Measurements from ENCODE around the gene SMIM28. TPM values are rescaled to one million over a fixed set of nuclear protein-coding genes. Genes with fewer than 3 reads are reported as not detected.

Gene SMIM28
- total RNA-seq: not detected

DNA sequence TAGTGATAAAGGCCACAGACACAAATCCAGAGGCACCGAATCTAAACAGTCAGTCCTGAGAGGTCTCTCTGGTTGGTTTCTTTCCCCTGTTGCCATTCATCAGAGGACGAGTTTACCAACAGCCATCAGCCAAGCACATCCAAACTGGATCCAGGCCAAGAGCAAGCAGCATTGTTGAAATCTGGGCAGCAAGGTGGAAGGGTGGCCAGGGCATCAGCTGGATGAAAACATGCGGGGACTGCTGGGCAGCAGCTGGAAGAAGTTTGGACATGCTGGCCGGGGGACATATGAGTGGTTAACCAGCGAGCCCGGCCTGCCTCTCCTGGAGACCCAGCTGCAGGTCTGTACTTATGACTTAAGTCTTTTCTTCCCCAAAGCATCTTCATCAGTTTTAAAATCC, at the start of gene SMIM28:
Gene SMIM28, plus strand, starts transcription at position 62 of the 400 bp plus-strand sequence. Its CDS starts 168 bp downstream, at position 230.
- Mint-ChIP-seq H3K36me3 (no peaks in the 10 kb centered on the region), H3K4me1 (ENCODE audit: low read depth in 2 of 2) (no peaks in the 10 kb centered on the region), H3K27me3 (peaks cover 9 to 13% of the 10 kb centered on the region in 2 donors), H3K4me3 (no peak within 1 kb of the TSS), H3K9me3 (no peaks in the 10 kb centered on the region), H3K27ac (no peak within 1 kb of the TSS)
- no peak for DNase-seq (ENCODE audit: low spot score)
- no peak for ATAC-seq

- no peak for DNase-seq (ENCODE audit: low spot score)
- no peak overlapping the region for H3K27ac Mint-ChIP-seq
- ATAC-seq: peak; percentile 52 to 63
- H3K36me3 Mint-ChIP-seq: no peaks in the 10 kb centered on the region
- H3K4me1 Mint-ChIP-seq (ENCODE audit: low read depth in 2 of 2): no peaks in the 10 kb centered on the region
- peaks cover 0 to 26% of the 10 kb centered on the region in 2 donors for H3K27me3 Mint-ChIP-seq
- no peak overlapping the region for H3K4me3 Mint-ChIP-seq
- no peaks in the 10 kb centered on the region for H3K9me3 Mint-ChIP-seq
These were observed 49.5 kb upstream of the SMIM28 start for GRCh38 chr6:138328210-138328609.

DNA sequence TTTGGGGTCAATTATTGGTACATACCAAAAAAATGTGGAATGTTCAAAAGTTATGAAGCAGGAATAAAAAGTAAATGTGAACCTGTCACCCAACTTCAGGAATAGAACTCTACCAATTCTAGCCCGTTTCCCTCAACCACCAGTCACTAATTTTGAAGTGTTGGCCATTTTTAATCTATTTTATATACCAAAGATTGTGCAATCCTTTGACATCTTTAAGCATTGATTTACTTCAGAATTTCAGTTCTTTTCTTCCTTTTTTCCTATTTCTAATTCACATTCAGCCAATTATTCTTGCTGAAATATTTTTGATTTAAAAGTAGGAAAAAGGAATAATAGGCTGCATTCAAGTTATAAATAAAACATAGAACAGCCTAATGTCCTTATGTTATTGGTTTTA, 46.9 kb upstream of the SMIM28 start:
- Mint-ChIP-seq H3K36me3 (no peaks in the 10 kb centered on the region), H3K27me3 (peaks cover 3 to 34% of the 10 kb centered on the region in 2 donors), H3K9me3 (no peaks in the 10 kb centered on the region), H3K27ac (no peak overlapping the region), H3K4me1 (ENCODE audit: low read depth in 2 of 2) (no peaks in the 10 kb centered on the region), H3K4me3 (no peak overlapping the region)
- DNase-seq (ENCODE audit: low spot score) (no peak), ATAC-seq (no peak)

DNA sequence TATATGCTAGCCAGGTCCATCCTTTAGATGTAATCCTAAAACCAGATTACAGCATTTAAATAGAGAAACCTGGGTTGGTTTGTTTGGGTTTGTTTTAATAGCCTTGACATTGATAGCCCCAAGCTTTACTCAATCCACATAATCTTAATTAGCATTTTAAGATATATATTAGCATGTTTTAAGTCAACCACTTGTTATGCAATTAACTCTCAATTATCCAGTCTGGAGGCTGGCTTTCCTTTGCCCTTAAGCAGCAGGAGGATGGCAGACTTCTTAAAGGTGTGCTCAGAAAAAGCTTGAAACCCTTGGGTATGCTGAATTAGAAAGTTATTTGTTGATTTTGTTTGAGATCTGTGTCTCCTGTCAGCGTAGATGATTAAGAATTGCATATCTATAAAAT, 46.3 kb upstream of the SMIM28 start:
- no peak overlapping the region for H3K27ac Mint-ChIP-seq
- H3K4me3 Mint-ChIP-seq: no peak overlapping the region
- no peaks in the 10 kb centered on the region for H3K36me3 Mint-ChIP-seq
- ATAC-seq (no peak), DNase-seq (ENCODE audit: low spot score) (no peak)
- no peaks in the 10 kb centered on the region for H3K9me3 Mint-ChIP-seq
- no peaks in the 10 kb centered on the region for H3K4me1 Mint-ChIP-seq (ENCODE audit: low read depth in 2 of 2)
- peaks cover 3 to 35% of the 10 kb centered on the region in 2 donors for H3K27me3 Mint-ChIP-seq

- H3K27me3 Mint-ChIP-seq: peaks cover 3 to 34% of the 10 kb centered on the region in 2 donors
- no peaks in the 10 kb centered on the region for H3K4me1 Mint-ChIP-seq (ENCODE audit: low read depth in 2 of 2)
- no peaks in the 10 kb centered on the region for H3K9me3 Mint-ChIP-seq
- DNase-seq (ENCODE audit: low spot score) (no peak), ATAC-seq (no peak)
- no peak overlapping the region for H3K4me3 Mint-ChIP-seq
- no peak overlapping the region for H3K27ac Mint-ChIP-seq
- H3K36me3 Mint-ChIP-seq: no peaks in the 10 kb centered on the region
These were observed 45.7 kb upstream of the SMIM28 start for GRCh38 chr6:138331984-138332383.

DNA sequence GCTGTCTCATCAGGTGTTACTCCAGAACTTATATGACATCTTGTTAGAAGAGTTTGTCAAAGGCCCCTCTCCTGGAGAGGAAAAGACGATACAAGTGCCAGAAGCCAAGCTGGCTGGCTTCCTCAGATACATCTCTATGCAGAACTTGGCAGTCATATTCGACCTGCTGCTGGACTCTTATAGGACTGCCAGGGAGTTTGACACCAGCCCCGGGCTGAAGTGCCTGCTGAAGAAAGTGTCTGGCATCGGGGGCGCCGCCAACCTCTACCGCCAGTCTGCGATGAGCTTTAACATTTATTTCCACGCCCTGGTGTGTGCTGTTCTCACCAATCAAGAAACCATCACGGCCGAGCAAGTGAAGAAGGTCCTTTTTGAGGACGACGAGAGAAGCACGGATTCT, 43.7 kb upstream of the SMIM28 start:
- H3K4me3 Mint-ChIP-seq: no peak overlapping the region
- peaks cover 10 to 27% of the 10 kb centered on the region in 2 donors for H3K27me3 Mint-ChIP-seq
- no peaks in the 10 kb centered on the region for H3K4me1 Mint-ChIP-seq (ENCODE audit: low read depth in 2 of 2)
- no peaks in the 10 kb centered on the region for H3K9me3 Mint-ChIP-seq
- H3K36me3 Mint-ChIP-seq: no peaks in the 10 kb centered on the region
- ATAC-seq: no peak
- no peak overlapping the region for H3K27ac Mint-ChIP-seq
- DNase-seq (ENCODE audit: low spot score): no peak

DNA sequence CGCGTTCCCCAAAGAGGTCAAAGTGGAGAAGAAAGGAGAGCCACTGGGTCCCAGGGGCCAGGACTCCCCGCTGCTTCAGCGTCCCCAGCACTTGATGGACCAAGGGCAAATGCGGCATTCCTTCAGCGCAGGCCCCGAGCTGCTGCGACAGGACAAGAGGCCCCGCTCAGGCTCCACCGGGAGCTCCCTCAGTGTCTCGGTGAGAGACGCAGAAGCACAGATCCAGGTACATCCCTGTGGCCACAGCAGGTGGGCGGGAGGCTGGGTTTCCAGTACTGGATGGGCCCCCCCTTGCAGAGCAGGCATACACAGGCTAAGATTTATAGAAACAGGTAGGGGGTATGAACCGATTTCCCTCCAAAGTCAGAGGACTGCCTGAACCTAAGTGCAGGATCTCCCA, 42.7 kb upstream of the SMIM28 start:
- Mint-ChIP-seq H3K27ac (no peak overlapping the region), H3K9me3 (no peaks in the 10 kb centered on the region), H3K27me3 (peaks cover 15 to 36% of the 10 kb centered on the region in 2 donors), H3K4me1 (ENCODE audit: low read depth in 2 of 2) (no peaks in the 10 kb centered on the region), H3K36me3 (no peaks in the 10 kb centered on the region), H3K4me3 (no peak overlapping the region)
- ATAC-seq: peak in 1 of 2 donors; percentile 48
- DNase-seq (ENCODE audit: low spot score): no peak

GRCh38 chr6:138336221-138336620, 41.5 kb upstream of the SMIM28 start:
- DNase-seq (ENCODE audit: low spot score) (no peak), ATAC-seq (no peak)
- Mint-ChIP-seq H3K9me3 (no peaks in the 10 kb centered on the region), H3K27ac (no peak overlapping the region), H3K36me3 (no peaks in the 10 kb centered on the region), H3K27me3 (peaks cover 16 to 42% of the 10 kb centered on the region in 2 donors), H3K4me1 (ENCODE audit: low read depth in 2 of 2) (no peaks in the 10 kb centered on the region), H3K4me3 (no peak overlapping the region)

- Mint-ChIP-seq H3K9me3 (no peaks in the 10 kb centered on the region), H3K4me3 (no peak overlapping the region)
- no peak for ATAC-seq
These were observed 40.6 kb upstream of the SMIM28 start for GRCh38 chr6:138337076-138337475.

DNA sequence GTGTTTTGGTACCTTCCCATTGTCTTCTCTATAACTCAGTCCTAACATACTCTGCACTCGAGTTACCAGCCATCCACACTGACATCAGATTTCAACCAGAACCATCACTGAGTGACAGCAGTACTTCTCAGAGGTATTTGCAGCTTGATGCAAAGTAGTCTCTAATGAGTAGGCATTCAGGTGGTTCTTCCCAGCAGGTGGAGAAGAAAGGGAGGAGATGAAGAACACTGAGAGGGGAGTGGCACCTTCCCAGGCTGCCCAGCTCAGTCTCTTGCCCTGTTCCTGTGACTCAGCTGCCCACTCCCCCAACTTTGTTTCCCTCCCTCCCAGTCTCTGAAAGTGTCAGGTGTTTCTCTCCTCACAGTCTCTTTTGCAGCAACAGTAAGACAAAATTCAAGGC, 38.7 kb upstream of the SMIM28 start:
- peaks cover 17 to 38% of the 10 kb centered on the region in 2 donors for H3K27me3 Mint-ChIP-seq
- H3K4me1 Mint-ChIP-seq (ENCODE audit: low read depth in 2 of 2): no peaks in the 10 kb centered on the region
- no peaks in the 10 kb centered on the region for H3K36me3 Mint-ChIP-seq
- ATAC-seq (no peak), DNase-seq (ENCODE audit: low spot score) (no peak)
- no peak overlapping the region for H3K27ac Mint-ChIP-seq
- H3K9me3 Mint-ChIP-seq: no peaks in the 10 kb centered on the region
- no peak overlapping the region for H3K4me3 Mint-ChIP-seq

More at GRCh38 chr6:138337076-138337475, 40.6 kb upstream of the SMIM28 start:
- H3K27ac Mint-ChIP-seq: no peak overlapping the region
- H3K4me1 Mint-ChIP-seq (ENCODE audit: low read depth in 2 of 2): no peaks in the 10 kb centered on the region
- no peak for DNase-seq (ENCODE audit: low spot score)
- no peaks in the 10 kb centered on the region for H3K36me3 Mint-ChIP-seq
- peaks cover 17 to 42% of the 10 kb centered on the region in 2 donors for H3K27me3 Mint-ChIP-seq

- no peak for DNase-seq (ENCODE audit: low spot score)
- no peaks in the 10 kb centered on the region for H3K9me3 Mint-ChIP-seq
- H3K4me1 Mint-ChIP-seq (ENCODE audit: low read depth in 2 of 2): peaks cover under 1 to 1% of the 10 kb centered on the region in 2 donors
- H3K27ac Mint-ChIP-seq: no peak overlapping the region
- H3K27me3 Mint-ChIP-seq: peaks cover 14 to 35% of the 10 kb centered on the region in 2 donors
- H3K36me3 Mint-ChIP-seq: no peaks in the 10 kb centered on the region
- H3K4me3 Mint-ChIP-seq: no peak overlapping the region
- no peak for ATAC-seq
These were observed 36.5 kb upstream of the SMIM28 start for GRCh38 chr6:138341176-138341575.

DNA sequence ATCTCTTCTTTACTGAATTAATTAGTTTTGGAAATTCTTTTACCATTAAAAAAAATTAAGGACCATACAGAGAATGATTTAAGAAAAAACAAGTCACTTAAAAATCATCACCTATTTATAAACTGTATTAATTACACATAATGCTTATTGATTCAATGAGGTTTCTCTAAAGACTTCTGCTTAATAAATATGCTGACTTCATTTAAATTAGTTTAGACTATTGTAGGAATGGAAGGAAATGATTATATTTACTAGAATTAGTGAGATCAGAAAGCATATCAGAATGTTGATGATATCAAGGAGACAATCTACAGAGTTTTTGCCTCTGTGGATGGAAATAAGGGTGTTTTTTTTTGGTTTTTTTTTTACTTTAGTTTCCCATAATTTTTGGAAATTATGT, 34.6 kb upstream of the SMIM28 start:
- ATAC-seq (no peak), DNase-seq (ENCODE audit: low spot score) (no peak)
- H3K4me1 Mint-ChIP-seq (ENCODE audit: low read depth in 2 of 2): peaks cover 4 to 6% of the 10 kb centered on the region in 2 donors
- no peak overlapping the region for H3K4me3 Mint-ChIP-seq
- no peaks in the 10 kb centered on the region for H3K9me3 Mint-ChIP-seq
- H3K27ac Mint-ChIP-seq: no peak overlapping the region
- no peaks in the 10 kb centered on the region for H3K36me3 Mint-ChIP-seq
- H3K27me3 Mint-ChIP-seq: peaks cover 17 to 31% of the 10 kb centered on the region in 2 donors

DNA sequence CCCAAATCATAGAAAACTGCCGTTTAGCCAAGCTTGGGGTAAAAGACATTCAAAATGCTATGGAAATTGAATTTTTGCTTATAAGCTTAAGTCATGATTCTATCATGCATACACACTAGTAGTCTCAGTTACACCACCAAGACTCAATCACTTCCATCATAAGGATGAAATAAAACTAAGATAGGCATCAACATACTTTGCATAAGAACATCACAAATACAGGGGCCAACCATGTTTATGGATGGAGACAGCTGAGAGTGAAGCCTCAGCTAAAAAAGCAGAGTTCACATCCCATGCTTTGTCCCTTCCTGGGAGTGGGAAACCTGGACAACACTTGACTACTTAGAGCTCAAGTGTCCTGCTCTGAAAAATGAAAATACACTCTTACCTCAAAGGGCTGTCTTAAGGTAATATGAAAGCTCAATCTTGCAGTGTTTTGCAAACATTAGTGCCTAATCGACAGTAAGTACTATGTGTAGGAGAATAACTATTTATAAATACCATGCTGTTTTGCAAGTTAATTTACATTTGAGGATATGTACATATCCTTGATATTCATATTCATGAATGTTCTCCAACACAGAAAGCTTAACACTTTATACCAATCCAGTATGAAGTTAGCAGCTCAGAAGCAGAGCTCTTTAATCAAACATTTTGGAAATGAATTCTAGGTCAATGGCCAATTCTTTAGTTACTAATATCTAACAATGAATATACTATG, 32.0 kb upstream of the SMIM28 start:
- Mint-ChIP-seq H3K36me3 (no peaks in the 10 kb centered on the region), H3K27me3 (peaks cover 11 to 20% of the 10 kb centered on the region in 2 donors), H3K9me3 (no peaks in the 10 kb centered on the region), H3K27ac (no peak overlapping the region), H3K4me3 (no peak overlapping the region), H3K4me1 (ENCODE audit: low read depth in 2 of 2) (peaks cover 4 to 6% of the 10 kb centered on the region in 2 donors)
- no peak for ATAC-seq
- no peak for DNase-seq (ENCODE audit: low spot score)

- Mint-ChIP-seq H3K36me3 (no peaks in the 10 kb centered on the region), H3K4me3 (no peak overlapping the region), H3K9me3 (no peaks in the 10 kb centered on the region), H3K27ac (no peak overlapping the region), H3K4me1 (ENCODE audit: low read depth in 2 of 2) (peaks cover 4 to 6% of the 10 kb centered on the region in 2 donors), H3K27me3 (peaks cover 8 to 20% of the 10 kb centered on the region in 2 donors)
- DNase-seq (ENCODE audit: low spot score) (no peak), ATAC-seq (no peak)
These were observed 31.2 kb upstream of the SMIM28 start for GRCh38 chr6:138346302-138347195.
